Measurements from ENCODE around the gene AMZ1.

The AMZ1 gene

DNA sequence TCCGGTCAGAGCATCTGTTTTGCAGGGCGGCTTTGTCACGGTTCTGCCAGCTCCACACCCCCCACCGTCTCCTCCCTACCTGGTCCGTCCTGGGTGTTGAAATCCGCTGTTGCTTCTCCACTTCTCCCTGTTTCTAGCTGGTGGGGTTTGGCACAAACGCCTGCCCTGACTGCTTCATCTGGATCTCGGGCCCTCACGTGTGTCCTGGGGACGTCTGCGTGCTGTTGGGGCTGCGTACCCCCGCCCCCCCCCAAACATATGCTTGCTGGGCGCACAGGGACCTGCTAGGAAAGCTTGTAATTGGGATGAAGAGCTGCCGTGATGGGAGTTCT is 11.3 kb downstream of the AMZ1 start:
- Histone ChIP-seq H3K27ac (ENCODE audit: low read depth, low read length) (no peak overlapping the region), H3K4me1 (ENCODE audit: insufficient read depth, low read length) (no peaks in the 10 kb centered on the region), H3K36me3 (ENCODE audit: insufficient read depth, low read length) (no peaks in the 10 kb centered on the region), H3K4me3 (ENCODE audit: low read length) (no peak overlapping the region), H3K9me3 (ENCODE audit: insufficient read depth, low read depth, low read length) (no peaks in the 10 kb centered on the region), H3K9ac (ENCODE audit: low read depth, low read length) (no peak overlapping the region), H3K27me3 (ENCODE audit: insufficient read depth, low read length) (no peaks in the 10 kb centered on the region)
- WGBS = 89% methylated on average over 12 of the region's 15 CpGs

DNA sequence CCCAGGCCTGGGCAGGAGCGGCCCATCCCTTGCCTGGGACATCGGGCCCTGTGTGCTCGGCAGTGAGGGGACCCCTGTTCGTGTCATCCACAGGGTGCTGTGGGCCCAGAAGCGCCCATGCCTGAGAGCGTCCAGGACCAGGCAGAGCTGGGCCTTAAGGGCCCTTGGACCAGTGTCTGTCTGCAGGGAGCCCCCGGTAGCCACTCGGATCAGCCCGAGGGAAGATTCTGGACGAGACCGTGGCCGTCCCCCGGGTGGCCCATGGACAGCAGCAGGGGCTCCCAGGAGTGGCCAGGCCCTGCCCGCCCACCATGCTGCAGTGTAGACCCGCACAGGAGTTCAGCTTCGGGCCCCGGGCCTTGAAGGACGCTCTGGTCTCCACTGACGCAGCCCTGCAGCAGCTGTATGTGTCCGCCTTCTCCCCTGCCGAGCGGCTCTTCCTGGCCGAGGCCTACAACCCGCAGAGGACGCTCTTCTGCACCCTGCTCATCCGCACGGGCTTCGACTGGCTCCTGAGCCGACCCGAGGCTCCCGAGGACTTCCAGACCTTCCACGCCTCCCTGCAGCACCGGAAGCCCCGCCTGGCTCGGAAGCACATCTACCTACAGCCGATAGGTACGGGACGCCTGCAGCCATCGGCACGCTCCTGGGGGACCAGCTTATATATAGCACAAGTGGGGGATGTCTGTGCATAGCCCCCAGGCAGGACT is 12.3 kb downstream of the AMZ1 start:
- no peaks in the 10 kb centered on the region for H3K4me1 ChIP-seq (ENCODE audit: insufficient read depth, low read length)
- no peaks in the 10 kb centered on the region for H3K9me3 ChIP-seq (ENCODE audit: insufficient read depth, low read depth, low read length)

GRCh38 chr7:2701424-2701823 is 13.4 kb downstream of the AMZ1 start:
- H3K36me3 ChIP-seq (ENCODE audit: insufficient read depth, low read length) = no peaks in the 10 kb centered on the region
- 93% methylated on average over 17 of the region's 17 CpGs for WGBS
- no peaks in the 10 kb centered on the region for H3K9me3 ChIP-seq (ENCODE audit: insufficient read depth, low read depth, low read length)
- H3K4me1 ChIP-seq (ENCODE audit: insufficient read depth, low read length) = no peaks in the 10 kb centered on the region
- no peak overlapping the region for H3K4me3 ChIP-seq (ENCODE audit: low read length)
- no peak overlapping the region for H3K9ac ChIP-seq (ENCODE audit: low read depth, low read length)
- H3K27ac ChIP-seq (ENCODE audit: low read depth, low read length) = no peak overlapping the region
- H3K27me3 ChIP-seq (ENCODE audit: insufficient read depth, low read length) = no peaks in the 10 kb centered on the region

More for the DNA sequence above, 12.3 kb downstream of the AMZ1 start:
- Histone ChIP-seq H3K9ac (ENCODE audit: low read depth, low read length) (no peak overlapping the region), H3K27ac (ENCODE audit: low read depth, low read length) (no peak overlapping the region), H3K4me3 (ENCODE audit: low read length) (no peak overlapping the region), H3K36me3 (ENCODE audit: insufficient read depth, low read length) (no peaks in the 10 kb centered on the region), H3K27me3 (ENCODE audit: insufficient read depth, low read length) (no peaks in the 10 kb centered on the region)
- 89% methylated on average over 40 of the region's 40 CpGs for WGBS

- Histone ChIP-seq H3K27me3 (ENCODE audit: insufficient read depth, low read length) (no peaks in the 10 kb centered on the region), H3K36me3 (ENCODE audit: insufficient read depth, low read length) (no peaks in the 10 kb centered on the region), H3K27ac (ENCODE audit: low read depth, low read length) (no peak overlapping the region), H3K4me1 (ENCODE audit: insufficient read depth, low read length) (no peaks in the 10 kb centered on the region), H3K9me3 (ENCODE audit: insufficient read depth, low read depth, low read length) (no peaks in the 10 kb centered on the region), H3K4me3 (ENCODE audit: low read length) (no peak overlapping the region), H3K9ac (ENCODE audit: low read depth, low read length) (no peak overlapping the region)
- WGBS = 90% methylated on average over 12 of the region's 12 CpGs
These were observed 14.0 kb downstream of the AMZ1 start for GRCh38 chr7:2701832-2702593.

GRCh38 chr7:2702594-2702957 is 14.6 kb downstream of the AMZ1 start:
- H3K27ac ChIP-seq (ENCODE audit: low read depth, low read length) = no peak overlapping the region
- no peak overlapping the region for H3K4me3 ChIP-seq (ENCODE audit: low read length)
- H3K4me1 ChIP-seq (ENCODE audit: insufficient read depth, low read length) = no peaks in the 10 kb centered on the region
- no peaks in the 10 kb centered on the region for H3K9me3 ChIP-seq (ENCODE audit: insufficient read depth, low read depth, low read length)
- no peaks in the 10 kb centered on the region for H3K27me3 ChIP-seq (ENCODE audit: insufficient read depth, low read length)
- H3K9ac ChIP-seq (ENCODE audit: low read depth, low read length) = no peak overlapping the region
- WGBS = 95% methylated on average over 22 of the region's 22 CpGs
- no peaks in the 10 kb centered on the region for H3K36me3 ChIP-seq (ENCODE audit: insufficient read depth, low read length)

- no peaks in the 10 kb centered on the region for H3K27me3 ChIP-seq (ENCODE audit: insufficient read depth, low read length)
- no peaks in the 10 kb centered on the region for H3K36me3 ChIP-seq (ENCODE audit: insufficient read depth, low read length)
- no peak overlapping the region for H3K4me3 ChIP-seq (ENCODE audit: low read length)
- WGBS = 86% methylated on average over 14 of the region's 14 CpGs
- H3K27ac ChIP-seq (ENCODE audit: low read depth, low read length) = no peak overlapping the region
- H3K9me3 ChIP-seq (ENCODE audit: insufficient read depth, low read depth, low read length) = no peaks in the 10 kb centered on the region
- no peaks in the 10 kb centered on the region for H3K4me1 ChIP-seq (ENCODE audit: insufficient read depth, low read length)
- no peak overlapping the region for H3K9ac ChIP-seq (ENCODE audit: low read depth, low read length)
These were observed 17.5 kb downstream of the AMZ1 start for GRCh38 chr7:2705371-2706096.

DNA sequence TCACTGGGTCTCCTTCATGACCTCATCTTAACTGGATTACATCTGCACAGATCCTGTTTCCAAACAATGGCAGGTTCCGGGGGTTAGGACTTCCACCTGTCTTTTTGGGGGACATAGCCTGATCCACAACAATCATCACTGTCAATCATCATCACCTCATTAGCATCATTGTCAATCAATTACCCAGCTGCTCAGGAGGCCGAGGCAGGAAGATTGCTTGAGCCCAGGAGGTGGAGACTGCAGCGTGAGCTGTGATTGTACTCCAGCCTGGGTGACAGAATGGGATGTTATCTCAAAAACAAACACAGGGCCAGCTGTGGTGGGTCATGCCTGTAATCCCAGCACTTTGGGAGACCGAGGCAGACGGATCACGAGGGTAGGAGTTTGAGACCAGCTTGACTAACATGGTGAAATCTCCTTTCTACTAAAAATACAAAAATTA is 18.7 kb downstream of the AMZ1 start:
- Histone ChIP-seq H3K36me3 (ENCODE audit: insufficient read depth, low read length) (no peaks in the 10 kb centered on the region), H3K9ac (ENCODE audit: low read depth, low read length) (no peak overlapping the region), H3K9me3 (ENCODE audit: insufficient read depth, low read depth, low read length) (no peaks in the 10 kb centered on the region), H3K27ac (ENCODE audit: low read depth, low read length) (no peak overlapping the region), H3K4me3 (ENCODE audit: low read length) (no peak overlapping the region), H3K27me3 (ENCODE audit: insufficient read depth, low read length) (no peaks in the 10 kb centered on the region), H3K4me1 (ENCODE audit: insufficient read depth, low read length) (no peaks in the 10 kb centered on the region)
- 62% methylated on average over 6 of the region's 6 CpGs for WGBS

DNA sequence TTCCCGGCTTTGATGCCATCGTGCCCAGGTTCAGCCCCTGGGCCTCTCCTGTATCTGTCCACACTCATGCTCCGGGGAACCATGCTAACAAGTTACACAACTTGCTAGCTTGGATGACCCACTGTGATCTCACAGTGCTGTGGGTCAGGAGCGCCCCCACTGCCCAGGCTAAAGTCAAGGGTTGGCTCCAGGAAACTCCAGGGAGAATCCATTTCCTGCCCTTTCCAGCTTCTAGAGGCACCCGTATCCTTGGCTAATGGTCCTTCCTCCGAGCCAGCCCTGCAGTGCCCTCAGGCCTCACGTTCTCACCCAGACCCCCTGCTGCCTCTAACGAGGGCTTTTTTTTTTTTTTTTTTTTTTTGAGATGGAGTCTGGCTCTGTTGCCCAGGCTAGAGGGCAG is 19.5 kb downstream of the AMZ1 start:
- Histone ChIP-seq H3K4me1 (ENCODE audit: insufficient read depth, low read length) (no peaks in the 10 kb centered on the region), H3K9me3 (ENCODE audit: insufficient read depth, low read depth, low read length) (no peaks in the 10 kb centered on the region), H3K27me3 (ENCODE audit: insufficient read depth, low read length) (no peaks in the 10 kb centered on the region), H3K4me3 (ENCODE audit: low read length) (no peak overlapping the region), H3K36me3 (ENCODE audit: insufficient read depth, low read length) (no peaks in the 10 kb centered on the region), H3K9ac (ENCODE audit: low read depth, low read length) (no peak overlapping the region), H3K27ac (ENCODE audit: low read depth, low read length) (no peak overlapping the region)
- 85% methylated on average over 6 of the region's 8 CpGs for WGBS

GRCh38 chr7:2708041-2708440 is 20.0 kb downstream of the AMZ1 start:
- H3K27ac ChIP-seq (ENCODE audit: low read depth, low read length) = no peak overlapping the region
- H3K4me1 ChIP-seq (ENCODE audit: insufficient read depth, low read length) = no peaks in the 10 kb centered on the region
- H3K9me3 ChIP-seq (ENCODE audit: insufficient read depth, low read depth, low read length) = no peaks in the 10 kb centered on the region
- no peaks in the 10 kb centered on the region for H3K36me3 ChIP-seq (ENCODE audit: insufficient read depth, low read length)
- no peak overlapping the region for H3K4me3 ChIP-seq (ENCODE audit: low read length)
- 93% methylated on average over 10 of the region's 10 CpGs for WGBS
- H3K27me3 ChIP-seq (ENCODE audit: insufficient read depth, low read length) = no peaks in the 10 kb centered on the region
- no peak overlapping the region for H3K9ac ChIP-seq (ENCODE audit: low read depth, low read length)

GRCh38 chr7:2708547-2709310 is 20.7 kb downstream of the AMZ1 start:
- H3K9ac ChIP-seq (ENCODE audit: low read depth, low read length) = no peak overlapping the region
- H3K36me3 ChIP-seq (ENCODE audit: insufficient read depth, low read length) = no peaks in the 10 kb centered on the region
- no peaks in the 10 kb centered on the region for H3K9me3 ChIP-seq (ENCODE audit: insufficient read depth, low read depth, low read length)
- H3K27ac ChIP-seq (ENCODE audit: low read depth, low read length) = no peak overlapping the region
- no peak overlapping the region for H3K4me3 ChIP-seq (ENCODE audit: low read length)
- H3K27me3 ChIP-seq (ENCODE audit: insufficient read depth, low read length) = no peaks in the 10 kb centered on the region
- WGBS = 96% methylated on average over 20 of the region's 20 CpGs
- H3K4me1 ChIP-seq (ENCODE audit: insufficient read depth, low read length) = no peaks in the 10 kb centered on the region

Measured in HUES64 (cell line).